ENCODE data around the gene OR13F1.

GRCh38 chr9:104503963-104504362, at the start of gene OR13F1:
- TF ChIP-seq CTCF (IDR thresholded peaks at IDR 0.05) (no peak), EZH2 (IDR thresholded peaks at IDR 0.05; ENCODE audit: borderline replicate concordance, insufficient read depth, low read depth, low read length, poor library complexity, severe bottlenecking) (no peak)

Data from B cell (primary cell).